Caco-2 (cell line): Measurements from ENCODE around the gene FCN1. TPM values are rescaled to one million over a fixed set of nuclear protein-coding genes. Genes with fewer than 3 reads are reported as not detected.

Experiments used
- BruUV-seq: library from RNA; stranded (reverse); fragments of 400-500 nt; replicated peaks from 2 replicates; lab custom pipeline; 2021; lab: Mats Ljungman, UMichigan
- CTCF ChIA-PET: fragments of 300-600 bp; sonication (Branson Sonifier 250); formaldehyde crosslinking; loops from one replicate; lab custom pipeline; 2022; ENCODE audit warnings: antibody characterized with exemption; lab: Charles Lee
- POLR2A ChIA-PET: fragments of 300-600 bp; sonication (Branson Sonifier 250); formaldehyde crosslinking; loops from one replicate; lab custom pipeline; 2022; ENCODE audit warnings: antibody characterized with exemption; lab: Charles Lee
- DNase-seq, 2 experiments: peaks; one replicate each; pipeline versions ENCODE4 v3.0.0 to v3.0.0-alpha.2; 2020 to 2022
- H3K27me3 ChIP-seq: replicated peaks from 2 replicates; pipeline ENCODE4 v1.6.0; 2011; ENCODE audit warnings: low read length; ENCODE audit not compliant: control insufficient read depth, insufficient read depth
- H3K36me3 ChIP-seq: 2 replicates; pipeline ENCODE4 v1.5.1; 2011; ENCODE audit warnings: low read length; ENCODE audit not compliant: control insufficient read depth, insufficient read depth
- H3K4me1 ChIP-seq: fragments of 250-450 bp; sonication (Bioruptor Pico); 2 replicates; pipeline ENCODE4 v1.5.1; 2020; ENCODE audit warnings: mild to moderate bottlenecking
- H3K4me3 ChIP-seq: 2 replicates; pipeline ENCODE4 v1.5.1; 2011; ENCODE audit warnings: low read depth, mild to moderate bottlenecking, control low read depth, low read length
- H3K9me3 ChIP-seq: fragments of 250-450 bp; sonication (Bioruptor Pico); 2 replicates; pipeline ENCODE4 v1.5.1; 2020; ENCODE audit warnings: mild to moderate bottlenecking, moderate library complexity
- H3K27ac Mint-ChIP-seq: one replicate; pipeline ENCODE4 v1.8.0; 2022; ENCODE audit warnings: mixed read lengths; ENCODE audit not compliant: unreplicated experiment
- H3K27me3 Mint-ChIP-seq: one replicate; pipeline ENCODE4 v1.8.0; 2022; ENCODE audit warnings: mixed read lengths; ENCODE audit not compliant: insufficient read depth, unreplicated experiment
- H3K36me3 Mint-ChIP-seq: one replicate; pipeline ENCODE4 v1.8.0; 2022; ENCODE audit warnings: mild to moderate bottlenecking, mixed read lengths; ENCODE audit not compliant: insufficient read depth, unreplicated experiment
- H3K4me1 Mint-ChIP-seq: one replicate; pipeline ENCODE4 v1.8.0; 2022; ENCODE audit warnings: low read depth, mixed read lengths; ENCODE audit not compliant: unreplicated experiment
- H3K4me3 Mint-ChIP-seq: one replicate; pipeline ENCODE4 v1.8.0; 2022; ENCODE audit warnings: mild to moderate bottlenecking, moderate library complexity, mixed read lengths; ENCODE audit not compliant: unreplicated experiment
- H3K9me3 Mint-ChIP-seq: one replicate; pipeline ENCODE4 v1.8.0; 2022; ENCODE audit warnings: mixed read lengths; ENCODE audit not compliant: unreplicated experiment
- intact Hi-C: fragments of 100-400 bp; cut with micrococcal nuclease; formaldehyde crosslinking; loops from one replicate; pipeline ENCODE4 v1.10.0; 2022; ENCODE audit not compliant: unreplicated experiment
- total RNA-seq: library from RNA; stranded (reverse); gene quantifications from 2 replicates; pipeline ENCODE4 v1.2.3, GENCODE V29; 2022
- TF ChIP-seq, protein P1 (sequence below), 2 experiments: fragments of 200-600 bp in 1 of 2; IDR thresholded peaks; 1 replicate in 1 of 2; 2 replicates in 1 of 2; pipeline versions ENCODE4 v1.5.1 to v1.8.0; 2011 to 2022; ENCODE audit warnings: antibody characterized with exemption in 1 of 2, control low read depth in 1 of 2, inconsistent platforms in 1 of 2, low read depth in 1 of 2, low read length in 1 of 2, mild to moderate bottlenecking in 1 of 2, moderate library complexity in 1 of 2; ENCODE audit not compliant: insufficient read depth in 1 of 2, severe bottlenecking in 1 of 2, unreplicated experiment in 1 of 2

The FCN1 gene
- total RNA-seq, 1 experiment from 2014 or later, result not detected

- no TSS peak for BruUV-seq
- no peaks in the 10 kb centered on the region for H3K9me3 Mint-ChIP-seq
- TF ChIP-seq, protein P1, sequence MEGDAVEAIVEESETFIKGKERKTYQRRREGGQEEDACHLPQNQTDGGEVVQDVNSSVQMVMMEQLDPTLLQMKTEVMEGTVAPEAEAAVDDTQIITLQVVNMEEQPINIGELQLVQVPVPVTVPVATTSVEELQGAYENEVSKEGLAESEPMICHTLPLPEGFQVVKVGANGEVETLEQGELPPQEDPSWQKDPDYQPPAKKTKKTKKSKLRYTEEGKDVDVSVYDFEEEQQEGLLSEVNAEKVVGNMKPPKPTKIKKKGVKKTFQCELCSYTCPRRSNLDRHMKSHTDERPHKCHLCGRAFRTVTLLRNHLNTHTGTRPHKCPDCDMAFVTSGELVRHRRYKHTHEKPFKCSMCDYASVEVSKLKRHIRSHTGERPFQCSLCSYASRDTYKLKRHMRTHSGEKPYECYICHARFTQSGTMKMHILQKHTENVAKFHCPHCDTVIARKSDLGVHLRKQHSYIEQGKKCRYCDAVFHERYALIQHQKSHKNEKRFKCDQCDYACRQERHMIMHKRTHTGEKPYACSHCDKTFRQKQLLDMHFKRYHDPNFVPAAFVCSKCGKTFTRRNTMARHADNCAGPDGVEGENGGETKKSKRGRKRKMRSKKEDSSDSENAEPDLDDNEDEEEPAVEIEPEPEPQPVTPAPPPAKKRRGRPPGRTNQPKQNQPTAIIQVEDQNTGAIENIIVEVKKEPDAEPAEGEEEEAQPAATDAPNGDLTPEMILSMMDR (IDR thresholded peaks at IDR 0.05; ENCODE audit: insufficient read depth in 1 of 2, low read depth in 1 of 2, low read length in 1 of 2, severe bottlenecking in 1 of 2, unreplicated experiment in 1 of 2), result no peak
- no peaks in the 10 kb centered on the region for H3K4me1 Mint-ChIP-seq
- intact Hi-C loops, result no loop called here
- no peak overlapping the region for H3K4me3 ChIP-seq
- ChIA-PET POLR2A (no interaction called here), CTCF (no interaction called here)
- no peaks in the 10 kb centered on the region for H3K27me3 ChIP-seq
- no peaks in the 10 kb centered on the region for H3K4me1 ChIP-seq
- peaks cover 12% of the 10 kb centered on the region for H3K27me3 Mint-ChIP-seq
- H3K36me3 Mint-ChIP-seq, result no peaks in the 10 kb centered on the region
- no peak overlapping the region for H3K27ac Mint-ChIP-seq
- no peaks in the 10 kb centered on the region for H3K36me3 ChIP-seq
- DNase-seq, result no peak
- no peaks in the 10 kb centered on the region for H3K9me3 ChIP-seq
- H3K4me3 Mint-ChIP-seq, result no peak overlapping the region
Observed at GRCh38 chr9:134939080-134939733, 21.5 kb upstream of the FCN1 start.

GRCh38 chr9:134938346-134939079 lies 20.8 kb upstream of the FCN1 start:
- no peak for DNase-seq
- POLR2A ChIA-PET, result no interaction called here
- TF ChIP-seq, protein P1 (IDR thresholded peaks at IDR 0.05; ENCODE audit: insufficient read depth in 1 of 2, low read depth in 1 of 2, low read length in 1 of 2, severe bottlenecking in 1 of 2, unreplicated experiment in 1 of 2), result no peak
- no TSS peak for BruUV-seq
- Mint-ChIP-seq H3K4me3 (no peak overlapping the region), H3K27me3 (peaks cover 12% of the 10 kb centered on the region), H3K36me3 (no peaks in the 10 kb centered on the region), H3K9me3 (no peaks in the 10 kb centered on the region), H3K27ac (no peak overlapping the region), H3K4me1 (no peaks in the 10 kb centered on the region)
- Histone ChIP-seq H3K36me3 (no peaks in the 10 kb centered on the region), H3K4me1 (no peaks in the 10 kb centered on the region), H3K9me3 (no peaks in the 10 kb centered on the region), H3K27me3 (no peaks in the 10 kb centered on the region), H3K4me3 (no peak overlapping the region)
- CTCF ChIA-PET, result interaction anchor here (0.5 kb wide), 1 partner anchor 118 kb away, joined by 3 read pairs; no protein-coding TSS in a partner anchor
- intact Hi-C loops, result no loop called here

DNA sequence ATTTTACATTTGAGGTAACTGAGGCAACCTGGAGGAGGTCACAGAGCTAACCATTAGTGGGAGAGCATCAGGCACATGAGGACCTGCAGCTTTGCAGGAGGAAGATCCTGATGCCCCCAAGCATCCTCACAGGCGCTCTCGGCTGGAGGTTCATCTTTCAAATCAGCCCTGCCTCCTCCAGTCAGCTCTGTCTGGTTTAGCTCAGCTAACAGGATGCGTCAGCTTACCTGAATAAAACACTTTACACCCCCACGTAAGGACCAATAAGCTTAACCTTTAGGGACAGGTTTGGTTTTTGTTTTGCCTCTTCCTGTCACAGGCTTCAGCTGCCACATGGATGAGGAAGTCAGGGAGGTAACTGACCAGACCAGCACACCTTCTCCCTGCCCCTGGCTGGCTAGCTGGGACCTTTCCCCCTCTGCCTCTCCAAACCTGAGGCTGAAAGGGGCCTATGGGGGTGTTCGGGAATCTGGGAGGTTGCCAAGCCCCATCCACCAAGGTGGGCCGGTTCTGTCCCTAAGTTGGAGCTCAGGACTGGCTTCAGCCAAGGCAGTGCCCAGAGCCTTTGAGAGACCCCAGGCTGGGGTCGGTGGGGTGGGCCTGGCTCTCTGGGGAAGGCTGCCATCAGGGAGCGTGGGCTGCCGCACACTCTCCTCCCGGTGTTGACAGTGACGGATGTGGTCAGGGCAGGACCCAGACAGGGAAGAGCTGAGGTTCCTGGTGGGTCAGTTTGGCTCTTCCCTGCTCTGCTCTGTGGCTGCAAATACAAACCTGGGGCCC lies 20.0 kb upstream of the FCN1 start:
- Mint-ChIP-seq H3K4me1 (no peaks in the 10 kb centered on the region), H3K4me3 (no peak overlapping the region), H3K36me3 (no peaks in the 10 kb centered on the region), H3K27ac (no peak overlapping the region), H3K27me3 (peaks cover 12% of the 10 kb centered on the region), H3K9me3 (no peaks in the 10 kb centered on the region)
- intact Hi-C loops, result no loop called here
- Histone ChIP-seq H3K36me3 (no peaks in the 10 kb centered on the region), H3K27me3 (no peaks in the 10 kb centered on the region), H3K4me3 (no peak overlapping the region), H3K9me3 (no peaks in the 10 kb centered on the region), H3K4me1 (no peaks in the 10 kb centered on the region)
- TF ChIP-seq, protein P1 (IDR thresholded peaks at IDR 0.05; ENCODE audit: insufficient read depth in 1 of 2, low read depth in 1 of 2, low read length in 1 of 2, severe bottlenecking in 1 of 2, unreplicated experiment in 1 of 2), result no peak
- BruUV-seq, result no TSS peak
- DNase-seq, result no peak
- POLR2A ChIA-PET, result no interaction called here
- CTCF ChIA-PET, result interaction anchor here (0.5 kb wide), 1 partner anchor 119 kb away, joined by 3 read pairs; no protein-coding TSS in a partner anchor
